KBM-7 (cell line): Measurements from ENCODE around the gene KRT27.
"Not testable (repeated sequence)": the region's sequence is repeated elsewhere in the genome, so short reads cannot be mapped to it uniquely, and the experiment has no call there.

Source experiments
- DNase-seq: peaks from one replicate; pipeline ENCODE4 v3.0.0-alpha.2; 2015
- in situ Hi-C: fragments of 300-500 bp; cut with MboI; formaldehyde crosslinking; loops from 2 replicates; pipeline ENCODE4 v1.14.3; 2020; ENCODE audit warnings: low sequenced_read_pairs, low pct_unique_long_range_greater_than_20kb, mixed read lengths

KRT27 gene

GRCh38 chr17:40765657-40766056 lies 16.7 kb downstream of the KRT27 start:
- in situ Hi-C loops = no loop called here
- DNase-seq = no peak

DNA sequence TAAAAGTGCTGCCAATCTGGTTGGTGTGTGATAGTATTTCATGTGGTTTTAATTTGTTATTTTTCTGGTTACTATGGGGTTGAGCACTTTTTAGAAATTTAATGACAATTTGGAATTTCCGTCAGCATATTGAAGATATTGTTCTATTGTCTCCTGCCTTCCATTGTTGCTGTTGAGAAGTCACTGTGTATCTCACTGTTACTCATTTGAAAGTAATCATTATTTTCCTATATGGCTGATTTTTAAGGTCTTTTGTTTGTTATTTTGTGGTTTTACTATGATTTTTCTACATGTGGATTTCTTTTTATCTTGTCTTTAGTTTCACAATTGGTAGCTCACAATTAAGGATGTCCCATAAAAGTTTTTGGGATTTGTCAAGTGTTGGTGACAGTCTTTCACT lies 18.6 kb downstream of the KRT27 start:
- in situ Hi-C loops = no loop called here
- DNase-seq = no peak

DNA sequence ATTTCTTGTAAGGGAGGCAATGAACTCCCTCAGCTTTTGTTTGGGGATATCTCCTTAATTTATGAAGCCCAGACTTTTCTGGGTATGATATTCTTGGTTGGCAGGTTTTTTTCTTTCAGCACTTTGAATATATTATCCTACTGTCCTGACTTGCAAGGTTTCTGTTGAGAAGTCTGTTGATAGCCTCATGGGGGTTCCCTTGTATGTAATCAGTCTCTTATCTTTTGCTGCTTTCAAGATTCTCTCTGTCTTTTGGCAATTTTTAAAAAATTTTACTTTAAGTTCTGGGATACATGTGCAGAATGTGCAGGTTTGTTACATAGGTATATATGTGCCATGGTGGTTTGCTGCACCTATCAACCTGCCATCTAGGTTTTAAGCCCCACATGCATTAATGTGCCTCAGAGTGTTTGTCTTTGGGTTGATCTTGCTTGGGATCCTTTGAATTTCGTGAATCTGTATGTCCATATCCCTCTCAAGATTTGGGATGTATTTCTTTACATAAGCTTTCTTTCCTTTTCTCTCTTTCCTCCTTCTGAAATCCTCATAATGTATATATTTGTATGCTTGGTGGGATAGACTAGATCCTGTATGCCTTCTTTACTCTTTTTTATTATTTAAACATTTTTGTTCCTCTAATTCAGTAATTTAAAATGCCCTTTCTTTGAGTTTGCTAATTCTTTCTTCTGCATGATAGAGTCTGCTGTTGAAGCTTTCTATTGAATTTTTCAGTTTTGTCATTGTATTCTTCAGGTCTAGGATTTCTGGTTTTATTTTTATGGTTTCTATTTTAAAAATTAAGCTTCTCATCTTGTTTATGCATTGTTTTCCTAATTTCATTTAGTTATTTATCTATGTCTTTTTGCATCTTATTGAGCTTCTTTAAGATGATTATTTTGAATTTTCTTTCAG lies 22.0 kb downstream of the KRT27 start:
- no peak for DNase-seq

GRCh38 chr17:40755231-40755630 lies 27.1 kb downstream of the KRT27 start, which contains the start of gene KRT25:
KRT25 (minus strand) TSS chr17:40755331; CDS start chr17:40755271, 60 bp downstream.
- in situ Hi-C loops = no loop called here

More for the DNA sequence above, 22.0 kb downstream of the KRT27 start:
- in situ Hi-C loops = no loop called here

DNA sequence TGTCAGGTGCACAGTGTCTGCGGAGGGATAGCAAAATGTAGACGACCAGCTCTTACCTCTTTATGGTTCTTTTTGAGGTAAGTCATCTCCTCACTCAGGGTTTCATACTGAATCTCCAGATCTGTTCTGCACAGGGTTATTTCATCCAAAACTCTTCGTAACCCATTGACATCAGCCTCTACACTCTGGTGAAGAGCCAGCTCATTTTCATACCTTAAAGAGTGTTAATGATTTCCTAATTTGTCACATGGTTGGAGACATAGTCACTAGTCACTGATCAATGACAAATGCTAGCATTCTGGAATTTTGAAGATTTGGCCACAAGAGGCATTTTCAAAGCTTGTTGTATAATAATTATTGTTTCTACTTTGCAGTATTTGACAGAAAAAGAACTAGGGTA lies 28.5 kb downstream of the KRT27 start:
- no peak for DNase-seq
- in situ Hi-C loops = no loop called here

More at GRCh38 chr17:40755231-40755630, 27.1 kb downstream of the KRT27 start, which contains the start of gene KRT25:
- no peak for DNase-seq

DNA sequence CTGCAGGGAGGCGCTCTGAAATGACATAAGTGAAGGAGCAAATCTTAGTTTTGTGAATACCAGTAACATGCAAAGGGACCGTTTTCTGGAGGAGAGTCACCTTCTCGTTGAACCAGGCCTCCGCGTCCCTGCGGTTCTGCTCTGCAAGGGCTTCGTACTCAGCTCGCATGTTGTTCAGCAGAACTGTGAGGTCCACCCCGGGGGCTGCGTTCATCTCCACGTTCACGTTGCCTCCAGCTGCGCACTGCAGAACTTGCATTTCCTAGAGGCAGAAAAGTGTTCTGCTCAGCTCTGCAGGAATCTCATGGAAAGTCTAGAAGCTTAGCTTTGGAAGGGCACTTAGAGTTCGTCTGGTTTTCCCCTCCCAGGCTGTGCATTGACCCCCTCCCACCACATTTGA lies 31.3 kb downstream of the KRT27 start:
- DNase-seq = no peak
- in situ Hi-C loops = no loop called here

DNA sequence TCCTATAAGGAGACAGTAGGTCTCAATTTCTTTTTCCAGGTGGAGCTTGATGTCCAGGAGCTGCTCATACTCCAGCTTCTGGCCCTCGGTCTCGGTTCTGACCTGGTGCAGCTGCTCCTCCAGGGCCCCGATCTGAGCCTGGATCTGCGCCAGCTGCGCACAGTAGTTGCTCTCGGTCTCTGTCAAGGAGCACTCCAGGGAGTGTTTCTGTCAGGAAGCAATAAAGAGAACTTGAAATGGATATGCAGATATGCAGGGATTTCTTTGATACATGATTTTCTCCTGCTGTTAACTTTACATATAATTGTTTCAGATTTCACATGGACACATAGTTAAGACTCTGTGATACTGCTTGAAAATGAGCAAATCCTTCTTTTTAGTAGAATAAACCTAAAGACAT lies 32.0 kb downstream of the KRT27 start:
- in situ Hi-C loops = no loop called here
- DNase-seq = no peak

GRCh38 chr17:40748666-40749065 lies 33.7 kb downstream of the KRT27 start:
- in situ Hi-C loops, DNase-seq: not testable (repeated sequence)

DNA sequence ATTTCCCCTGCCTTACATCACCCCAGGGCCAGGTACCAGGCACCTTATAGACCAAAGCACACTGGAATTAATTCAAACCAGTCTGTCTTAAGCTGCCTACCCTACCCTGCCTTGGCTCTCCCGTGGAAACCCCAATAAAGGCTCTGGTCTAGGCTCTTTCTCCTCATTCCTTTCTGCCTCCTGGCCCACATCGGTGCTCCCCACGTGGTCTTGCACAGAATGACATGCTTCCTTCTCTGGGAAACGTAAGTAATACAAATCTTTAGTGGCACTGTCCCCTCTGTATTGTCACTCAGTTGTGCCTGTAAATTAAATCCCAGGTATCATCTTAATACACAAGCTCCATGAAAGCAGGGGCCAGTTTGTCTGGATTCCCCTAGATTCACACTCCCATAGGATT lies 43.8 kb downstream of the KRT27 start:
- in situ Hi-C loops = no loop called here
- DNase-seq = no peak

DNA sequence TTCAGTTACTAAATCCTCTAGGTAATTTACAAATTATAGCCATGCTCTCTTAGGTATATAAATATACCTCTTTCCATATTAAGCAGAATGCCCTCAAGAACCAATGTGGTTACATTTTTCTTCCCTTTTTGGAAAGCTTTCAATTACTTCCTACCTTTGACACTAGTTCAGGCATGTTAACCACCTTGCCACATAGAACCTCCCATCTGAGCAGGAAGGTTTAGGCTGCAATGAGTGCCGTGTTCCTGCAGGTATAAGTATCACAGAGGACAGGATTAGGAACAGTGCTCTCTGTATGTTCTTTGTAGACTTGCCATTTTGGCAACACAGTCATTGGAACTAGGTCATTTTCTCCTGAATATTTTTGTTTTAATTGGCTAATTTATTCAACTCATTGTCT lies 47.3 kb downstream of the KRT27 start:
- DNase-seq = no peak
- in situ Hi-C loops = no loop called here

- in situ Hi-C loops = no loop called here
- DNase-seq = no peak
These were observed 48.3 kb downstream of the KRT27 start for GRCh38 chr17:40734018-40734417.

DNA sequence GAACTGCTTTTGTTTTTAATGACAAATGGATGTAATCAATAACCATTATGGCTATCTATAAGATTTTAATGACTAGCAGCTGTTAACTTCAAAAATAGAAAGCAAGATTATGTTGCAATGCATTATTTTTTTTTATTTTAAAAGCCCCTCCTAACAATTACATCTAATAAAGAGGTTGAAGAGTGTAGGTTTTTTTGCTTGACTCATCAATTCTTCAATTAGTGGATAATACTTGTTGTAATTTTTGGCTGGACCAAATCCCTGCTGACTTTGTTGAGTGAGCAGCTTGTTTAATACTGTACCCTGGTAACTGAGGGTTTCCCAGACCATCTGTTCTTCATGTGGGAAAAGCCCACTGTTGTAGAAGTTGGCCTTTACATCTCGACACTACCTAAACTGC lies 51.4 kb downstream of the KRT27 start:
- DNase-seq = no peak
- in situ Hi-C loops = no loop called here

DNA sequence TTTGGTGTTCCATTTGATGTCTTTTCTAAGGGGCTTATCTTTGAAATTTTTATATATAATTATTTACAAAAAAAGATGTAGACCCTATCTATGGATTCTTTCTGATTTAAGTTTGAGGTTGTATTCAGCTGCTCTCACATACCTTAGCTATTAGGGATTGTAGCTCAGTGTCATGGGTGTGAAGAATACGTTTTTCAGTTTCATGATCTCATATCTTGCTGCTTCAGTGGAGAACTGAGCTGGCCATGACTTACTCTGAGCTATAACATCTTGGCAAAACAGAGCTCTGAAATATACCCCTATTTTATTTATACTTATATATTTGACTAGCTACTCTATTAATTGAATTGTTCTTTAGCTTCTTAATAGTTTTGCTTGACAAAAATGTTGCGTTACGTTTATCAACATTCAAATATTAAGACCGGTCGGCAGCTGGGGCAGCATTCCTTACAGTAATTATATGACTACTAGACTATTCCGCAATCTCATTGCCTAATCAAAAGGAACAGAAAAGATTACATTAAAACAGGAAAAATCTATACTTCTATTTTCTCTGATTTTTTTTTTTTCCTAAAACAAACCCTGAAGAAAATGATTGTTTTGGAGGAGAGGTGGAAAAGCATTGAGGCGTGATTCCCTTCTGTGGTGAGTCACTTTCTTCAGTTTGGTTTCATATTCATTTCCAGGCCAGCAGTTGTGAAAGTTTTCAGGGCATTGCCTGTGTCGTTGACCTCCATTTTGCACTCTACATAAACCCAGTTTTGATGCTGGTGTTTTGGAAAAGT lies 54.7 kb downstream of the KRT27 start:
- DNase-seq = peak; percentile 54
- in situ Hi-C loops = no loop called here

DNA sequence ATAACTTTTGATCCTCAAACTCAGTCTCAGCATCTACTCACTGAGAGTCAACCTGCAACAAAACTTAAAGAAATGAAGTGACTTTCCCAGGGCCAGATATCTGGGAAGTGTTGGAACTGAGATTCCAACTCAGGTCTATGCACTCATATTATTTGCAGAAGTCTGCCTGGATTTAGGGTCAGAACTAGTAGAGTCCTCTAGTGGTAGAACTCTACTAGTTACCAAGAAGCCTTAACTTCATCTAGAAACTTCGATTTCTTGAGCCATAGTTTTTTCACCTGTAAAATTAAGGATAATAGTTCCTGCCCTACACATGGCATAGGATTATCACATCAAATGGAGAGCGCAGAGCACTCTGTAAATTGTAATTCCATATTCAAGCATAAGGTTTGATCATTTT lies 55.4 kb downstream of the KRT27 start:
- in situ Hi-C loops = no loop called here
- no peak for DNase-seq
